HepG2 (cell line): Measurements from ENCODE around the gene ZER1. TPM values are rescaled to one million over a fixed set of nuclear protein-coding genes. Genes with fewer than 3 reads are reported as not detected.

ENCODE experiments used
- AFF4 ChIP-seq: sonication (generic); formaldehyde crosslinking; IDR thresholded peaks from 2 replicates; pipeline ENCODE4 v1.4.0; 2020; ENCODE audit warnings: missing genetic modification reagents
- ELF1 ChIP-seq: sonication (generic); formaldehyde crosslinking; IDR thresholded peaks from 2 replicates; pipeline ENCODE4 v1.4.0; 2020; ENCODE audit warnings: missing genetic modification reagents
- FOXC1 ChIP-seq: sonication (generic); formaldehyde crosslinking; IDR thresholded peaks from 2 replicates; pipeline ENCODE4 v1.8.0; 2022; ENCODE audit warnings: mild to moderate bottlenecking, missing genetic modification reagents, borderline replicate concordance
- HMGA1 ChIP-seq: sonication (generic); formaldehyde crosslinking; conservative IDR thresholded peaks from 2 replicates; pipeline ENCODE4 v1.4.0; 2020; ENCODE audit warnings: missing genetic modification reagents
- HNRNPL ChIP-seq: fragments of 200-400 bp; formaldehyde crosslinking; IDR thresholded peaks from 2 replicates; pipeline ENCODE4 v1.6.1; 2017; ENCODE audit warnings: mild to moderate bottlenecking, low read depth, low read length
- MAZ ChIP-seq, 2 experiments: sonication (generic) in 1 of 2; formaldehyde crosslinking in 1 of 2; IDR thresholded peaks; 2 replicates each; pipeline versions ENCODE4 v1.5.0 to v1.6.1; 2012 to 2020; ENCODE audit warnings: low read depth in 2 of 2, mild to moderate bottlenecking in 2 of 2, borderline replicate concordance in 1 of 2, improper control_type of control experiment in 1 of 2, low read length in 1 of 2, missing genetic modification reagents in 1 of 2, moderate library complexity in 1 of 2
- MYC ChIP-seq: sonication (generic); formaldehyde crosslinking; IDR thresholded peaks from 2 replicates; pipeline ENCODE4 v1.9.0; 2021; ENCODE audit warnings: missing genetic modification reagents, borderline replicate concordance
- NFKB2 ChIP-seq: sonication (generic); formaldehyde crosslinking; IDR thresholded peaks from 2 replicates; pipeline ENCODE4 v1.4.0; 2020; ENCODE audit warnings: missing genetic modification reagents, borderline replicate concordance
- NR1H2 ChIP-seq: sonication (generic); formaldehyde crosslinking; IDR thresholded peaks from 2 replicates; pipeline ENCODE4 v1.8.1; 2022; ENCODE audit warnings: low read depth, missing genetic modification reagents, borderline replicate concordance
- RELA ChIP-seq: sonication (generic); formaldehyde crosslinking; IDR thresholded peaks from 2 replicates; pipeline ENCODE4 v1.4.0; 2020; ENCODE audit warnings: missing genetic modification reagents
- SMAD9 ChIP-seq: sonication (generic); formaldehyde crosslinking; IDR thresholded peaks from 2 replicates; pipeline ENCODE4 v1.5.1; 2020; ENCODE audit warnings: mild to moderate bottlenecking, missing genetic modification reagents
- TCF7L2 ChIP-seq: IDR thresholded peaks from 2 replicates; pipeline ENCODE4 v1.6.1; 2011; ENCODE audit warnings: mild to moderate bottlenecking, low read depth, low read length, moderate library complexity
- TOE1 ChIP-seq: sonication (generic); formaldehyde crosslinking; IDR thresholded peaks from 2 replicates; pipeline ENCODE4 v1.4.0; 2020; ENCODE audit warnings: mild to moderate bottlenecking, missing genetic modification reagents
- ZBTB33 ChIP-seq: sonication (generic); formaldehyde crosslinking; IDR thresholded peaks from 2 replicates; pipeline ENCODE4 v1.4.0; 2020; ENCODE audit warnings: missing genetic modification reagents
- ZFP41 ChIP-seq: sonication (generic); formaldehyde crosslinking; IDR thresholded peaks from 2 replicates; pipeline ENCODE4 v1.4.0; 2020; ENCODE audit warnings: mild to moderate bottlenecking, missing genetic modification reagents, borderline replicate concordance
- ZFX ChIP-seq: sonication (generic); formaldehyde crosslinking; IDR thresholded peaks from 2 replicates; pipeline ENCODE4 v1.4.0; 2020; ENCODE audit warnings: mild to moderate bottlenecking, low read depth, missing genetic modification reagents, moderate library complexity
- ZMAT3 ChIP-seq: sonication (generic); formaldehyde crosslinking; conservative IDR thresholded peaks from 2 replicates; pipeline ENCODE4 v1.7.0; 2021; ENCODE audit warnings: missing genetic modification reagents
- ZNF564 ChIP-seq: sonication (generic); formaldehyde crosslinking; IDR thresholded peaks from 2 replicates; pipeline ENCODE4 v1.8.1; 2023; ENCODE audit warnings: mild to moderate bottlenecking, missing genetic modification reagents
- ZNF710 ChIP-seq: sonication (generic); formaldehyde crosslinking; IDR thresholded peaks from 2 replicates; pipeline ENCODE4 v1.5.0; 2020; ENCODE audit warnings: mild to moderate bottlenecking, missing genetic modification reagents, borderline replicate concordance
- ZNF772 ChIP-seq: sonication (generic); formaldehyde crosslinking; IDR thresholded peaks from 2 replicates; pipeline ENCODE4 v1.5.0; 2020; ENCODE audit warnings: mild to moderate bottlenecking, missing genetic modification reagents
- ZNF788 ChIP-seq: sonication (generic); formaldehyde crosslinking; IDR thresholded peaks from 2 replicates; pipeline ENCODE4 v1.5.0; 2020; ENCODE audit warnings: mild to moderate bottlenecking, missing genetic modification reagents, borderline replicate concordance
- polyA plus RNA-seq, 8 experiments: library from polyadenylated mRNA; depleted of rRNA in 3 of 8; stranded (reverse) in 7 of 8; unstranded in 1 of 8; fragments of >200 nt; fragmentation: Illumina TruSeq in 4 of 8; extraction: Trizol in 4 of 8; gene quantifications; 2 replicates each; pipeline versions ENCODE4 v1.2.1 to v1.2.3, GENCODE V29; 2011 to 2016; ENCODE audit warnings: low read depth in 4 of 8, missing spikeins in 1 of 8, mixed read lengths in 1 of 8; ENCODE audit not compliant: insufficient read depth in 1 of 8
- total RNA-seq, 5 experiments: library from RNA; depleted of rRNA; stranded (reverse); fragments of >200 nt; fragmentation: Illumina TruSeq; extraction: Trizol; gene quantifications; 2 replicates each; pipeline ENCODE4 v1.2.3, GENCODE V29; 2016; ENCODE audit warnings: low read depth in 1 of 5

ZER1 gene
- total and polyA plus RNA-seq, 2 of the 13 experiments (the other 11 are each of a cell fraction or from before 2014, with no cell fraction given) = 7.7 to 40.0 TPM

GRCh38 chr9:128684325-128685199, 87.2 kb downstream of the ZER1 start (continued):
- TF ChIP-seq ZFX (CRISPR knock-in tag) = peak; percentile 93
- TF ChIP-seq ZBTB33 (CRISPR knock-in tag) = no peak
- TF ChIP-seq NFKB2 (CRISPR knock-in tag) = peak; percentile 64; the same call in 1 of the 2 replicates
- TF ChIP-seq ZMAT3 (CRISPR knock-in tag) = 0 out of 2 replicates have a peak, but pooled peaks have one; percentile 26
- 0 out of 2 replicates have a peak, but pooled peaks have one; percentile 64 for TF ChIP-seq SMAD9
- TF ChIP-seq MAZ (IDR thresholded peaks at IDR 0.05; ENCODE audit: borderline replicate concordance, low read depth, low read length) = peak; percentile 63; the same call in 1 of the 2 replicates
- peak; percentile 73 for TF ChIP-seq MAZ (CRISPR knock-in tag; IDR thresholded peaks at IDR 0.05; ENCODE audit: low read depth)
- TF ChIP-seq NR1H2 (CRISPR knock-in tag) = 0 out of 2 replicates have a peak, but pooled peaks have one; percentile 46
- TF ChIP-seq TOE1 (CRISPR knock-in tag) = no peak
- TF ChIP-seq TCF7L2 = no peak
- peak; percentile 75; the same call in 1 of the 2 replicates for TF ChIP-seq ZNF710 (CRISPR knock-in tag)
- TF ChIP-seq FOXC1 (CRISPR knock-in tag) = no peak
- peak; percentile 32; the same call in 1 of the 2 replicates for TF ChIP-seq MYC (CRISPR knock-in tag)
- no peak for TF ChIP-seq AFF4 (CRISPR knock-in tag)
- no peak for TF ChIP-seq HMGA1 (CRISPR knock-in tag)
- peak; percentile 42 for TF ChIP-seq ELF1 (CRISPR knock-in tag)
- no peak for TF ChIP-seq RELA
- peak; percentile 83 for TF ChIP-seq ZNF772 (CRISPR knock-in tag)
- TF ChIP-seq ZFP41 = no peak; the same call in 1 of the 2 replicates
- 0 out of 2 replicates have a peak, but pooled peaks have one; percentile 4 for TF ChIP-seq ZNF564
- no peak for TF ChIP-seq ZNF788
- 0 out of 2 replicates have a peak, but pooled peaks have one; percentile 56 for TF ChIP-seq HNRNPL
